Loucy (cell line): Measurements from ENCODE around the gene ROBO1.

ENCODE experiments used
- H2AFZ ChIP-seq: fragments of 200-600 bp; sonication (generic); 2 replicates; pipeline ENCODE4 v1.6.0; 2016; ENCODE audit warnings: antibody characterized with exemption, mild to moderate bottlenecking, low read length, moderate library complexity
- H3F3A ChIP-seq: fragments of 200-600 bp; 2 replicates; pipeline ENCODE4 v1.6.0; 2016; ENCODE audit warnings: antibody characterized with exemption, low read depth, mild to moderate bottlenecking
- H3K27me3 ChIP-seq: fragments of 200-600 bp; sonication (generic); 2 replicates; pipeline ENCODE4 v1.6.1; 2014; ENCODE audit warnings: low read length, mild to moderate bottlenecking; ENCODE audit not compliant: insufficient read depth, poor library complexity, severe bottlenecking
- H3K36me3 ChIP-seq: fragments of 200-600 bp; sonication (generic); 2 replicates; pipeline ENCODE4 v1.6.1; 2016; ENCODE audit warnings: low read length; ENCODE audit not compliant: insufficient read depth
- H3K4me1 ChIP-seq: fragments of 200-600 bp; sonication (generic); 2 replicates; pipeline ENCODE4 v1.5.1; 2014; ENCODE audit warnings: low read length, mild to moderate bottlenecking; ENCODE audit not compliant: insufficient read depth, poor library complexity, severe bottlenecking
- H3K4me2 ChIP-seq: fragments of 200-600 bp; sonication (generic); 2 replicates; pipeline ENCODE4 v1.6.0; 2014; ENCODE audit warnings: antibody characterized with exemption, low read length, low read depth, mild to moderate bottlenecking; ENCODE audit not compliant: poor library complexity, severe bottlenecking
- H3K4me3 ChIP-seq: fragments of 200-600 bp; sonication (generic); 2 replicates; pipeline ENCODE4 v1.5.1; 2014; ENCODE audit warnings: low read length, mild to moderate bottlenecking, mixed read lengths; ENCODE audit not compliant: poor library complexity, severe bottlenecking
- H3K79me2 ChIP-seq: fragments of 200-600 bp; sonication (generic); 2 replicates; pipeline ENCODE4 v1.6.1; 2014; ENCODE audit warnings: low read length; ENCODE audit not compliant: insufficient read depth
- H3K9ac ChIP-seq: fragments of 200-600 bp; sonication (generic); 2 replicates; pipeline ENCODE4 v1.6.0; 2014; ENCODE audit warnings: mild to moderate bottlenecking, low read depth, low read length, moderate library complexity; ENCODE audit not compliant: poor library complexity, severe bottlenecking
- H3K9me2 ChIP-seq: fragments of 200-600 bp; sonication (generic); replicated peaks from 2 replicates; pipeline ENCODE4 v1.6.1; 2016; ENCODE audit warnings: low read depth, low read length, mixed read lengths
- H3K9me3 ChIP-seq: fragments of 200-600 bp; sonication (generic); 2 replicates; pipeline ENCODE4 v1.6.1; 2014; ENCODE audit warnings: mild to moderate bottlenecking, antibody characterized with exemption, low read length, low read depth; ENCODE audit not compliant: insufficient read depth
- H4K20me1 ChIP-seq: fragments of 200-600 bp; sonication (generic); 2 replicates; pipeline ENCODE4 v1.6.0; 2014; ENCODE audit warnings: antibody characterized with exemption, low read length, mild to moderate bottlenecking; ENCODE audit not compliant: insufficient read depth, poor library complexity, severe bottlenecking
- EZH2phosphoT487 ChIP-seq: fragments of 200-600 bp; IDR thresholded peaks from 2 replicates; pipeline ENCODE4 v1.6.1; 2018; ENCODE audit warnings: antibody characterized with exemption, mild to moderate bottlenecking, moderate library complexity, borderline replicate concordance
- TF ChIP-seq, protein P1 (sequence below): fragments of 200-600 bp; sonication (generic); conservative IDR thresholded peaks from 2 replicates; pipeline ENCODE4 v1.5.1; 2014; ENCODE audit warnings: mild to moderate bottlenecking, antibody characterized with exemption, low read length

Gene ROBO1

DNA sequence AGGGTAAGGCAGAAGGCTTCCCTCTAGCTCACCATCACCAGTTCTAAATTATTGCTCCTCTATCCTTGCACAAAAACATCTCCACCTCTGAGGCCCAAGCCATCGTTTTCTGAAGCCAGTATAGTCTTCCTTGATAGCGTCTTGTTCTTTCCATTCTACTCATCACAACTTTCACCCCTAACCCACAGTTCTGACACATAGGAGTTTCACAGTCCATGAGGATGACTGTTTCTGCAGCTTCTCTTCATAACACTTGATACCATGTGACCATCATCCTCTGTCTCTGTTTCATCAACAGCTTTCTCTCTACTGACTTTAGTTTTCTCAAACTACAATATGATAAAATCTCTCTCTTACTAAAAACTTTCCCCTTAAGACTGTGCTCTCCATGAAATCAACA, 1166.5 kb downstream of the ROBO1 start:
- Histone ChIP-seq H3K9me2 (no peaks in the 10 kb centered on the region), H3K79me2 (no peaks in the 10 kb centered on the region), H3K36me3 (no peaks in the 10 kb centered on the region), H3K27me3 (no peaks in the 10 kb centered on the region), H3K9ac (no peak overlapping the region), H3K4me3 (no peak overlapping the region), H3K4me1 (no peaks in the 10 kb centered on the region), H3K9me3 (no peaks in the 10 kb centered on the region), H3K4me2 (no peak overlapping the region), H2AFZ (no peak overlapping the region), H3F3A (no peaks in the 10 kb centered on the region), H4K20me1 (no peaks in the 10 kb centered on the region)
- no peak for TF ChIP-seq EZH2phosphoT487
- TF ChIP-seq, protein P1, sequence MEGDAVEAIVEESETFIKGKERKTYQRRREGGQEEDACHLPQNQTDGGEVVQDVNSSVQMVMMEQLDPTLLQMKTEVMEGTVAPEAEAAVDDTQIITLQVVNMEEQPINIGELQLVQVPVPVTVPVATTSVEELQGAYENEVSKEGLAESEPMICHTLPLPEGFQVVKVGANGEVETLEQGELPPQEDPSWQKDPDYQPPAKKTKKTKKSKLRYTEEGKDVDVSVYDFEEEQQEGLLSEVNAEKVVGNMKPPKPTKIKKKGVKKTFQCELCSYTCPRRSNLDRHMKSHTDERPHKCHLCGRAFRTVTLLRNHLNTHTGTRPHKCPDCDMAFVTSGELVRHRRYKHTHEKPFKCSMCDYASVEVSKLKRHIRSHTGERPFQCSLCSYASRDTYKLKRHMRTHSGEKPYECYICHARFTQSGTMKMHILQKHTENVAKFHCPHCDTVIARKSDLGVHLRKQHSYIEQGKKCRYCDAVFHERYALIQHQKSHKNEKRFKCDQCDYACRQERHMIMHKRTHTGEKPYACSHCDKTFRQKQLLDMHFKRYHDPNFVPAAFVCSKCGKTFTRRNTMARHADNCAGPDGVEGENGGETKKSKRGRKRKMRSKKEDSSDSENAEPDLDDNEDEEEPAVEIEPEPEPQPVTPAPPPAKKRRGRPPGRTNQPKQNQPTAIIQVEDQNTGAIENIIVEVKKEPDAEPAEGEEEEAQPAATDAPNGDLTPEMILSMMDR: no peak

DNA sequence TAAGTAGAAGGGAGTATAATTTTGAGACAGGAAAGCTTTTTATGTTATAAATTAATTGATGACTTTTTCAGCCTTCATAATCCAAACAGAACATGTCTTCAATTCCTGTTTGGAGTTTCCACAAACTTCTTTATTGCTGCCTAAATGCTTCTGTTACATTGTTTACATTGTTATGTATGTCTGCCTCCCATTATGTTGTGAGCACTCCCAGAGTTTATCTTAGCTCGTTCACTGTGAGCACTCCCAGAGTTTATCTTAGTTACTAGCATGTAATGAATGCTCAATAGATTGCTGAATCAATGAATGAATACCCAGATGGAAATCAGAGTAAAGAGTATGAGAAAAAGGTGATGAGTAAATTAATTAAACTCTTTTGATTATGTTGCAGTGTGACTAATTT, 1178.0 kb downstream of the ROBO1 start:
- no peaks in the 10 kb centered on the region for H4K20me1 ChIP-seq
- H3F3A ChIP-seq: no peaks in the 10 kb centered on the region
- no peaks in the 10 kb centered on the region for H3K36me3 ChIP-seq
- H2AFZ ChIP-seq: no peak overlapping the region
- no peaks in the 10 kb centered on the region for H3K9me2 ChIP-seq
- H3K4me3 ChIP-seq: no peak overlapping the region
- no peak overlapping the region for H3K9ac ChIP-seq
- H3K79me2 ChIP-seq: no peaks in the 10 kb centered on the region
- H3K4me1 ChIP-seq: no peaks in the 10 kb centered on the region
- no peaks in the 10 kb centered on the region for H3K27me3 ChIP-seq
- no peaks in the 10 kb centered on the region for H3K9me3 ChIP-seq
- TF ChIP-seq EZH2phosphoT487: no peak
- TF ChIP-seq, protein P1: no peak
- H3K4me2 ChIP-seq: no peak overlapping the region

DNA sequence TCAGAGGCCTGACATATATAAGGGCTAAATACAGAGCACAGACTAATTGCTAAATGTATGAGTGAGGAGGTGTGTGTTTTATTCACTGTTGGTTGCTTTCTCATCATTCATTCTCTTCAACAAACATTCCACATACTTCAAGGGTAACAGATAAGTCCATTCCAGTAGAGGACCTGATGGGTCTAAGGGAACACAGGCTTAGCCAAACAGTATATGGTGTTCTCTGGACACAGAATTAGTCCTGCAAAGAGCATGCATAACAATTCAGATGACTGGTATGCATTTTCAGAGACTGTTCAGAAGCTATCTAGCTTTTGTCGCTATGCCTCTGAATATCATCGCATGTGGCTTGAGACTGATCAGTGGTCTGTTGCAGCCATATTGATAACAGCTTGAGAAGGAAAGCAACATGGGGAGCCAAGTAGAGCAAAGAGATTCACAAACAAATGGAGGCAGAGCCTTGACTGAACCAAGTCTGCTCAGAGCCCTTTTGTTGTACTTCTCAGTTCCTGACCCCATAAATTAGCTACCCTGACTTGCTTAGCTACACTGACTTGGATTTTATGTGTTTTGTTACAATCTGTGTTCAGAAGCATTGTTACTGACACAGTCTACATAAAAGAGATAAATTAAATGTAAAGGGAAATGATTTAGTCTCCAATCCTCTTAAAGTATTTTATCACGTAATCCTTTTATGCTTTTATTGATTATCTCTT, 1178.7 kb downstream of the ROBO1 start:
- Histone ChIP-seq H3K9me2 (no peaks in the 10 kb centered on the region), H3F3A (no peaks in the 10 kb centered on the region), H3K4me3 (no peak overlapping the region), H3K4me2 (no peak overlapping the region), H3K36me3 (no peaks in the 10 kb centered on the region), H3K27me3 (no peaks in the 10 kb centered on the region), H3K9me3 (no peaks in the 10 kb centered on the region), H2AFZ (no peak overlapping the region), H3K4me1 (no peaks in the 10 kb centered on the region), H3K79me2 (no peaks in the 10 kb centered on the region), H4K20me1 (no peaks in the 10 kb centered on the region), H3K9ac (no peak overlapping the region)
- TF ChIP-seq, protein P1: no peak
- TF ChIP-seq EZH2phosphoT487: no peak
